Psoas muscle (tissue), 8 donors: ENCODE measurements around the gene PCSK5. TPM values are rescaled to one million over a fixed set of nuclear protein-coding genes. Genes with fewer than 3 reads are reported as not detected.
A peak's percentile ranks its signal among the peaks of the same experiment; 100 is the strongest.

ENCODE experiments used
- ATAC-seq, 4 donors: fragments of 200-7000 bp; cut with Tn5 transposase; one replicate each; pipeline ENCODE4 v1.9.1; 2020; ENCODE audit warnings: moderate library complexity in 3 of 4, mild to moderate bottlenecking in 2 of 4
- DNase-seq, 2 donors: peaks; one replicate each; pipeline ENCODE4 v3.0.0-alpha.2; 2020
- H3K27ac ChIP-seq: fragments of 200-600 bp; one replicate; pipeline ENCODE4 v1.8.0; 2022
- H3K27me3 ChIP-seq, 3 donors: fragments of 200-600 bp in 1 of 3; one replicate each; pipeline versions ENCODE4 v1.6.1 to v1.8.0; 2013 to 2022; ENCODE audit warnings: low read length in 2 of 3, mild to moderate bottlenecking in 2 of 3, moderate library complexity in 1 of 3; ENCODE audit not compliant: insufficient read depth in 3 of 3
- H3K36me3 ChIP-seq, 2 donors: fragments of 200-600 bp in 1 of 2; one replicate each; pipeline versions ENCODE4 v1.6.1 to v1.8.0; 2013 to 2022; ENCODE audit warnings: low read depth in 1 of 2, mild to moderate bottlenecking in 1 of 2, moderate library complexity in 1 of 2; ENCODE audit not compliant: insufficient read depth in 1 of 2
- H3K4me1 ChIP-seq: fragments of 200-600 bp; one replicate; pipeline ENCODE4 v1.8.0; 2022
- H3K4me3 ChIP-seq: fragments of 200-600 bp; one replicate; pipeline ENCODE4 v1.8.0; 2022; ENCODE audit warnings: mild to moderate bottlenecking
- H3K9me3 ChIP-seq: fragments of 200-600 bp; one replicate; pipeline ENCODE4 v1.8.0; 2022
- CTCF ChIP-seq: fragments of 200-600 bp; IDR thresholded peaks from one replicate; pipeline ENCODE4 v1.8.0; 2022; ENCODE audit warnings: antibody characterized with exemption
- WGBS, 3 donors: extraction: QIAGEN DNeasy Blood & Tissue Kit; methylation state at CpG; one replicate each; pipeline versions ENCODE4 v1.1.6 to v1.1.7; 2013; 5-methylcytosine and 5-hydroxymethylcytosine counted together
- intact Hi-C, 2 donors: fragments of 100-400 bp; cut with DNase I; formaldehyde crosslinking; loops; one replicate each; pipeline versions ENCODE4 v1.11.0 to v1.14.2; 2022
- polyA plus RNA-seq, 3 donors: library from polyadenylated mRNA; stranded (reverse); fragments of 200-250 nt; gene quantifications; one replicate each; pipeline ENCODE4 v1.2.3, GENCODE V29; 2013
- total RNA-seq, 4 donors: library from RNA; stranded (reverse); fragmentation: NEBNext Ultra II Directional in 2 of 4; extraction: Animal tissue kit (Norgen Biotek cat#: 25700) in 2 of 4; gene quantifications; one replicate each; pipeline versions ENCODE4 v1.2.1 to v1.2.4, GENCODE V29; 2021 to 2023
- donor health status: healthy with polysubstance abuse.
- donor health status: DM: no; HTN: no; CAD: no; lungs with moderate emphysema.
- donor health status: Bipolar disorder and iron deficiency.
- donor health status: healthy.
- donor health status: DM: yes; HTN: yes; CAD: no.
- donor health status: DM: no; HTN: no; CAD: no.
- donor health status: DM: no; HTN: no; CAD: no.
- donor health status: DM: yes; HTN: yes; CAD: no.

The PCSK5 gene
- total and polyA plus RNA-seq, 7 donors, result 0.75 to 4.4 (median 2.3) TPM

GRCh38 chr9:76394960-76395252 lies 504.4 kb downstream of the PCSK5 start:
- WGBS, 3 donors, result 0 to 5% (median 1%) methylated on average over 11 of the region's 11 CpGs
- H3K4me3 ChIP-seq, result peak overlapping the region; percentile 94
- peak; percentile 51 to 67 for DNase-seq
- no peaks in the 10 kb centered on the region for H3K27me3 ChIP-seq
- ATAC-seq, result peak; percentile 47 to 77 (median 68)
- intact Hi-C loops, result loop anchor here (5.0 to 10.0 kb wide), 2 partner anchors 307 to 780 kb away; partner anchors contain the start of gene VPS13A (in 1 of the 2)
- no peak for TF ChIP-seq CTCF
- H3K9me3 ChIP-seq, result peaks cover 10% of the 10 kb centered on the region
- H3K36me3 ChIP-seq, result peaks cover 0 to 7% of the 10 kb centered on the region in 2 donors
- peak overlapping the region; percentile 90 for H3K27ac ChIP-seq
- H3K4me1 ChIP-seq, result peaks cover 4% of the 10 kb centered on the region

DNA sequence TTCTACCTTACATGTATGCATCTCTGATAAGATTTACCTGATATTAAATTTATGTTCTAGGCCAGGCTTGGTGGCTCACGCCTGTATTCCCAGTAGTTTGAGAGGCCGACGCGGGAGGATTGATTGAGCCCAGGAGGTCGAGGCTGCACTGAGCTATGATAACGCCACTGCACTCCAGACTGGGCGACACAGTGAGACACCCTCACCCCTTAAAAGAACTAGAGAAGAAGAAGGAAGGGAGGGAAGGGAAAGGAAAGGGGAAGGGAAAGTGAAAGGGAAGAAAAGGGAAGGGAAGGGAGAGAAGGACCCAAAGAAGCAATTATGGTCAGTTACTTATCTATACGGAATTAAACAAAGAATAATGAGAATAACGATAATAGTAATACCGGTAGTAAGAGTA lies 504.9 kb downstream of the PCSK5 start:
- Histone ChIP-seq H3K4me3 (peak overlapping the region; percentile 94), H3K4me1 (peaks cover 4% of the 10 kb centered on the region), H3K9me3 (peaks cover 10% of the 10 kb centered on the region), H3K27ac (peak overlapping the region; percentile 90), H3K27me3 (no peaks in the 10 kb centered on the region), H3K36me3 (peaks cover 0 to 7% of the 10 kb centered on the region in 2 donors)
- 83 to 85% (median 84%) methylated on average over 10 of the region's 10 CpGs for WGBS, 3 donors
- DNase-seq (no peak), ATAC-seq (no peak)
- TF ChIP-seq CTCF, result no peak
- intact Hi-C loops, result loop anchor here (5.0 to 10.0 kb wide), 2 partner anchors 307 to 779 kb away; partner anchors contain the start of gene VPS13A (in 1 of the 2)

DNA sequence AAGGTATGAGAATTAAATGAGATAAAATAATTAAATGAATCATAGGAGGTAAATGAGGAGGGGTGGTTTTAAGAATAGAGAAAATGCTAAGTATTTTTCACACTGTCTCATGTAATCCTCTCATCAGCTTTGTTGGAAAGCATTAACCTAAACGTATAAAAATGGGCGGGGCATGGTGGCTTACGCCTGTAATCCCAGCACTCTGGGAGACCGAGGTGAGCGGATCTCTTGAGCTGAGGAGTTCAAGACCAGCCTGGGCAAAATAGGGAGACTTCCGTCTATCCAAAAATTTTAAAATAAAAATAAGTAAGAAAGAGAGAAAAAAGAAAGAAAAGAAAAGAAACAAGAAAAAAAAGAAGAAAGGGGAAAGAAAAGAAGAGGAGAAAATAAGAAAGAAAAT lies 505.7 kb downstream of the PCSK5 start:
- intact Hi-C loops, result loop anchor here (5.0 to 10.0 kb wide), 2 partner anchors 306 to 779 kb away; partner anchors contain the start of gene VPS13A (in 1 of the 2)
- Histone ChIP-seq H3K9me3 (peaks cover 10% of the 10 kb centered on the region), H3K4me1 (peaks cover 4% of the 10 kb centered on the region), H3K4me3 (no peak overlapping the region), H3K36me3 (peaks cover 0 to 7% of the 10 kb centered on the region in 2 donors), H3K27me3 (no peaks in the 10 kb centered on the region), H3K27ac (no peak overlapping the region)
- 85 to 93% (median 86%) methylated on average over 6 of the region's 6 CpGs for WGBS, 3 donors
- TF ChIP-seq CTCF, result no peak
- no peak for ATAC-seq
- DNase-seq, result no peak

- Histone ChIP-seq H3K9me3 (peaks cover 10% of the 10 kb centered on the region), H3K27ac (no peak overlapping the region), H3K27me3 (no peaks in the 10 kb centered on the region), H3K36me3 (peaks cover 0 to 2% of the 10 kb centered on the region in 2 donors), H3K4me1 (peaks cover 4% of the 10 kb centered on the region), H3K4me3 (no peak overlapping the region)
- DNase-seq (no peak), ATAC-seq (no peak)
- intact Hi-C loops, result loop anchor here (5.0 to 10.0 kb wide), 2 partner anchors 306 to 778 kb away; partner anchors contain the start of gene VPS13A (in 1 of the 2)
- no peak for TF ChIP-seq CTCF
- WGBS, 3 donors, result 97% methylated on average over 13 of the region's 13 CpGs
Measured at GRCh38 chr9:76396597-76396996, 506.1 kb downstream of the PCSK5 start.

- Histone ChIP-seq H3K27me3 (no peaks in the 10 kb centered on the region), H3K4me3 (no peak overlapping the region), H3K9me3 (no peaks in the 10 kb centered on the region), H3K4me1 (no peaks in the 10 kb centered on the region), H3K36me3 (no peaks in the 10 kb centered on the region), H3K27ac (no peak overlapping the region)
- DNase-seq, result no peak
- ATAC-seq, result no peak
- intact Hi-C loops, result loop anchor here (5.0 to 10.0 kb wide), 3 partner anchors 302 to 1715 kb away; partner anchors contain the start of gene VPS13A (in 1 of the 2)
- TF ChIP-seq CTCF, result no peak
- WGBS, 3 donors, result 75 to 79% (median 77%) methylated on average over 1 of the region's 1 CpG
Measured at GRCh38 chr9:76399856-76400255, 509.4 kb downstream of the PCSK5 start.
